ENCODE results near the gene COL27A1. TPM values are rescaled to one million over a fixed set of nuclear protein-coding genes. Genes with fewer than 3 reads are reported as not detected.

Gene COL27A1
- total RNA-seq, 1 donor from 2014 or later = 6.4 TPM

- peaks cover 10% of the 10 kb centered on the region for H3K4me1 ChIP-seq
- H3K27me3 ChIP-seq (ENCODE audit: low read depth) = no peaks in the 10 kb centered on the region
- no peak for DNase-seq
- H3K9me3 ChIP-seq (replicated peaks) = no peaks in the 10 kb centered on the region
- TF ChIP-seq CTCF (IDR thresholded peaks at IDR 0.05; ENCODE audit: borderline replicate concordance) = no peak
- H3K36me3 ChIP-seq = peaks cover 92% of the 10 kb centered on the region
- intact Hi-C loops (cut with micrococcal nuclease) = no loop called here
- H3K27ac ChIP-seq (replicated peaks) = no peak overlapping the region
- no peak overlapping the region for H3K4me3 ChIP-seq
Measured at GRCh38 chr9:114346146-114346545, 190.8 kb downstream of the COL27A1 start.

GRCh38 chr9:114347675-114348074 is 192.3 kb downstream of the COL27A1 start:
- no peaks in the 10 kb centered on the region for H3K9me3 ChIP-seq (replicated peaks)
- H3K27ac ChIP-seq (replicated peaks) = no peak overlapping the region
- peaks cover 88% of the 10 kb centered on the region for H3K36me3 ChIP-seq
- TF ChIP-seq CTCF (IDR thresholded peaks at IDR 0.05; ENCODE audit: borderline replicate concordance) = no peak
- no peak for DNase-seq
- H3K4me1 ChIP-seq = peaks cover 10% of the 10 kb centered on the region
- no peak overlapping the region for H3K4me3 ChIP-seq
- H3K27me3 ChIP-seq (ENCODE audit: low read depth) = no peaks in the 10 kb centered on the region
- intact Hi-C loops (cut with micrococcal nuclease) = no loop called here

GRCh38 chr9:114348261-114348905 is 193.0 kb downstream of the COL27A1 start:
- H3K4me1 ChIP-seq = peaks cover 10% of the 10 kb centered on the region
- H3K27ac ChIP-seq (replicated peaks) = no peak overlapping the region
- H3K9me3 ChIP-seq (replicated peaks) = no peaks in the 10 kb centered on the region
- intact Hi-C loops (cut with micrococcal nuclease) = no loop called here
- peaks cover 86% of the 10 kb centered on the region for H3K36me3 ChIP-seq
- TF ChIP-seq CTCF (IDR thresholded peaks at IDR 0.05; ENCODE audit: borderline replicate concordance) = no peak
- no peak overlapping the region for H3K4me3 ChIP-seq
- no peak for DNase-seq
- no peaks in the 10 kb centered on the region for H3K27me3 ChIP-seq (ENCODE audit: low read depth)

- Histone ChIP-seq H3K36me3 (peaks cover 84% of the 10 kb centered on the region), H3K9me3 (replicated peaks) (no peaks in the 10 kb centered on the region), H3K4me3 (no peak overlapping the region), H3K27ac (replicated peaks) (no peak overlapping the region), H3K4me1 (peaks cover 10% of the 10 kb centered on the region), H3K27me3 (ENCODE audit: low read depth) (no peaks in the 10 kb centered on the region)
- no peak for TF ChIP-seq CTCF (IDR thresholded peaks at IDR 0.05; ENCODE audit: borderline replicate concordance)
- DNase-seq = no peak
- intact Hi-C loops (cut with micrococcal nuclease) = no loop called here
Measured at GRCh38 chr9:114348906-114349482, 193.7 kb downstream of the COL27A1 start.

GRCh38 chr9:114349713-114350480 is 194.6 kb downstream of the COL27A1 start:
- intact Hi-C loops (cut with micrococcal nuclease) = no loop called here
- H3K36me3 ChIP-seq = peaks cover 80% of the 10 kb centered on the region

More at GRCh38 chr9:114349713-114350480, 194.6 kb downstream of the COL27A1 start:
- peaks cover 10% of the 10 kb centered on the region for H3K4me1 ChIP-seq
- no peak for TF ChIP-seq CTCF (IDR thresholded peaks at IDR 0.05; ENCODE audit: borderline replicate concordance)
- no peak overlapping the region for H3K4me3 ChIP-seq
- H3K27ac ChIP-seq (replicated peaks) = no peak overlapping the region
- H3K9me3 ChIP-seq (replicated peaks) = no peaks in the 10 kb centered on the region
- no peaks in the 10 kb centered on the region for H3K27me3 ChIP-seq (ENCODE audit: low read depth)
- DNase-seq = no peak
